Activated CD4-positive, alpha-beta T cell treated with anti-CD3 and anti-CD28 coated beads for 1 hour (primary cell): ENCODE data around the gene OR5AU1.
A peak's percentile ranks its signal among the peaks of the same experiment; 100 is the strongest.
"Not testable (repeated sequence)": the region's sequence is repeated elsewhere in the genome, so short reads cannot be mapped to it uniquely, and the experiment has no call there.

ENCODE experiments used
- DNase-seq: peaks from one replicate; pipeline ENCODE4 v3.0.0-alpha.2; 2020

The OR5AU1 gene

GRCh38 chr14:21169573-21169972, 13.7 kb upstream of the OR5AU1 start:
- no peak for DNase-seq

GRCh38 chr14:21168055-21168454, 12.2 kb upstream of the OR5AU1 start:
- no peak for DNase-seq

DNA sequence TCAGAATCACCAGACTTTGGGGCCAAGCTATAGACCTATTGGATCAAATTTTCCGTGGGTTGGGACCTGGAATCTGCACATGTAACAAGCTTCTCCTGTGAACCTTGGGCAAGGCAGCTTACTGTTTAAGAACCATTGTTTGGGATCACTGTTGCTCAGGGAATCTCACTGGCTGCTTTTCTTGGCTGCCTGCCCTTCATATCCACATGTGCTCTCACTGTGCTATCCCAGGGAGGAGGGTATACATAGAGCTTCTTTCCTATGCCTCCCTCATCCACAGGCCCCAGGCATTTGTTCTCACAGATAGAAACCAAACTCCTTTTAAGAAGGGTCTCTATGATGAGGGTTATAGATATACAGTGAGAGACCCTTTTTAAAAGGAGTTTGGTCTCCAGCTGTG, 9.8 kb upstream of the OR5AU1 start:
- DNase-seq = not testable (repeated sequence)

GRCh38 chr14:21165002-21165605, 9.2 kb upstream of the OR5AU1 start:
- not testable (repeated sequence) for DNase-seq

DNA sequence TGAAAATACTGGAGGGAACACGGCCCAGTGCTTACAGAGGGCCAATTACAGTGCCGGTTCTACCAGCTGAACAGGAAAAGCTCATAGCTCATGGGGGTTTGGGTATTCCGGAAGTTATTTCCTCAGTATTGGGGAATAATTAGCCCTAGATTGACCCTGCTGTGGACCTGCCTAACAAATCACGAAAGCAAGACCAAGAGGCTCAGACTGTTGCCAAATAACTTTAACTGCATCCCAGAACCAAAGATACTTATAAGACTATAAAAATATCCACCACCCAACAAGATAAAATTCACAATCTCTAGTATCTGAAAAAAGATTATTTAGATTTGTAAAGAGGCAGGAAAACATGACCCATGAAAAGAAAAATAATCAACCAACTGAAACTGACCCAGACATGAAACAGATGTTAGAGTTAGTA, 8.0 kb upstream of the OR5AU1 start:
- DNase-seq = no peak

DNA sequence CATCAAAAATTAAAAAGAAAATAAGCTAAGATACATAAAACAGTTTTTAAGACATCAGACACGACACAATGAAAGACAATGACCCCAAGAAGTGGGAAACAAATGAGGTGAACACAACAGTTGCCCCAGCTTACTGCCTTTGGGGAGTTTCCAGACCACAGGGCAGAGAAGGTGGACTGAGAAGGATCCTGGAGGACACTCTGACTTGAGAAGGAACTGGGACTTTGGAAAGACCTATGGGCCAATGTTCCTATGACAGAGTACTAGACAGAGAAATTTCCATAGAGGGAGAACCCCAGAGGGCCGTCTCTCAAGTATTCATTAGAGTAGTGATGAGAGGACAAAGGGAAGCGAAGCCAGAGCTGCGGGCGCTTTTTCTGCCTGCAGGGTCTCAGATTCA, 6.2 kb upstream of the OR5AU1 start:
- no peak for DNase-seq

DNA sequence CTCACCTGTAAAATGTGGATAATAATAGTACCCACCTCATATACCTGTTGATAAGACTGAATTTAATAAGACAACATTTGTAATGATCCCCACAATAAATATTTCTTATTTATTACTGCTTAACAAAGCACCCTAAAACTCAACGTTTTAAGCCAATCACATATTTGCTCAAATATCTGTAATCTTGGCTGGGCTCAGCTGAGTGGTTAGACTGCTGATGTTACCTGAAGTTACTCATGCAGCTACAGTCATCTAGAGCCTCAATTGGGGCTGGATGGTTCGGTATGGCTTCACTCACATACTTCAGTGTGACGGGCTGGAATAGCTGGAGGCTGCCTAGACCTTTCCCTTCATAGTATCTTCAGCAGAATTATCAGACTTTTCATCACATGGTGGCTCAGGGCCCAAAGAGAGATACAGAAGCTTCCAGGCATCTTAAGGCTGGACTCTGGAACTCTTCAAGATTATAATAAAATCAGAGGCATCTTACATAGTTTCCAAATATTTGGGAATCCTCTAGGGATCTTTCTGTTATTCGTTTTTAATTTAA, 4.3 kb upstream of the OR5AU1 start:
- no peak for DNase-seq

DNA sequence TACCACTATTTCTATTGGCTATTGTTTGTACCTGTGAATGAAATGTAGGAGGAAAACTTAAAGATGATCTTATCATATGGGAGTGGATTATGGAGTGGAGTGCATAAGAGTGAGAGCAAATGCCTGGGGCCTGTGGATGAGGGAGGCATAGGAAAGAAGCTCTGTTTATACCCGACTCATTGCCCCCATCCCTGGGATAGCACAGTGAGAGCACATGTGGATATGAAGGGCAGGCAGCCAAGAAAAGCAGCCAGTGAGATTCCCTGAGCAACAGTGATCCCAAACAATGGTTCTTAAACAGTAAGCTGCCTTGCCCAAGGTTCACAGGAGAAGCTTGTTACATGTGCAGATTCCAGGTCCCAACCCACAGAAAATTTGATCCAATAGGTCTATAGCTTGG, 2.3 kb upstream of the OR5AU1 start:
- DNase-seq = not testable (repeated sequence)

DNA sequence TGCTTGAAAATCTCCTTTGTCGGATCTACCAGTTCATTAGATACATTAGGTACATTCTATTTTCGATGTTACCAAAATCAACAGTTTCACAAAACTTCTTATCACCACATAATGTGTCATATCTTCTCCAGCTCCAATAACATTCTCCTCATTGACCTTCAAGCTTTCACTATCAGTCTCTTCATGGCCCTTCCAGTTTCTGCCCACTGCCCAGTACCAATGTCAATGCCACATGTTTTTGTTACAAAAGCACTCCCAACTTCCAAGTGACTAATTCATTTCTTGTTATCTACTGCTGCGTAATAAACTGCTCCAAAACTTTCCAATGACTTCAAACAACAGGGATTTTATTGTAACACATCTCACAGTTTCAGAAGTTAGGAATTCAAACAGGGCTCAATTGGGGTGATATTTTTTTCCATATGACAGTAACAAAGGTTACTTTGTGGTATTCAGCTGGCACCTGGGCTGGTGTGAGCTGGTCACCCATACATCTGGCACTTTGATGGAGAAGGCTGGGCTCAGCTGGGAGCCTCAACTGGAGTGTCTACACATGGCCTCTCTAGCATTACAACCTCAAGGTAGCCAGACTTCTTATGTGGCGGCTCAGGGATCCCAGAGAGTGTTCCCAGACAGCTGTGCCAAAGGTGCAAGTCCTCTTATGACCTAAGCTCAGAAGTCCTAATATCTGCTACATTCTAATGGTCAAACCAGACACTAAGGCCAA, 6.1 kb downstream of the OR5AU1 start:
- no peak for DNase-seq

DNA sequence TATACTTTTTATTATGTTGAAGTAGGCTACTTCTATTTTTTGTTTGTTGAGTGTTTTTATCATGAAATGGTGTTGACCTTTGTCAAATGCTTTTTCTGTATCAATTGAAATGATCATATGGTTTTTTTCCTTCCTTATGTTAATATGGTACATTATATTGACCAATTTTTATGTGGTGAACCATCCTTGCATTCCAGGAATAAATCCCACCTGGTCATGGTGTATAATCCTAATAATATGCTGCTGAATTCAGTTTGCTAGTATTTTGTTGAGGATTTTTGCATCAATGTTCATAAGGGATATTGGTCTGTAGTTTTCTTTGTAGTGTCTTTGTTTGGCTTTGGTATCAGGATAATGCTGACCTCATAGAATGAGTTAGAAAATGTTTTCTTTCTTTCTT, 10.4 kb downstream of the OR5AU1 start:
- DNase-seq = no peak

- DNase-seq = no peak
Measured at GRCh38 chr14:21142357-21142756, 13.5 kb downstream of the OR5AU1 start.

GRCh38 chr14:21136024-21136423, 19.8 kb downstream of the OR5AU1 start:
- no peak for DNase-seq

DNA sequence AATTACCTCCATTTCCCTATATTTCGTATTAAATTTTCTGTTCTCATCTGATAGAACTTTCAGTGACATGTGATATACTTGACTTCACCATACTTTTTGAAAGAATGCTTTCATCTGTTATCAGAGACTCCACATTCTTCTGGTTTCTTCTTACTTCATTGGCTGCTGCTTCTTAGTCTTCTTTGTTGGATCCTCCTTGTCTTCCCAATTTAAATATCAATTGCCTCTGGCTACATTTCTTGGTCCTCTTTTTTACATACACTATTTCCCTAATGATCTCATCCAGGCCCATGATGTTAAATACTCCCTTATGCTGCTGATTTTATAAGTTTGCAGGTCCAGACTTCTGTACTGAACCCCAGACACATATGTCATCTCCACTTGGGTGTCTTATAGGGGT, 22.0 kb downstream of the OR5AU1 start:
- DNase-seq = no peak

- DNase-seq = no peak
Measured at GRCh38 chr14:21123429-21123828, 32.4 kb downstream of the OR5AU1 start.

DNA sequence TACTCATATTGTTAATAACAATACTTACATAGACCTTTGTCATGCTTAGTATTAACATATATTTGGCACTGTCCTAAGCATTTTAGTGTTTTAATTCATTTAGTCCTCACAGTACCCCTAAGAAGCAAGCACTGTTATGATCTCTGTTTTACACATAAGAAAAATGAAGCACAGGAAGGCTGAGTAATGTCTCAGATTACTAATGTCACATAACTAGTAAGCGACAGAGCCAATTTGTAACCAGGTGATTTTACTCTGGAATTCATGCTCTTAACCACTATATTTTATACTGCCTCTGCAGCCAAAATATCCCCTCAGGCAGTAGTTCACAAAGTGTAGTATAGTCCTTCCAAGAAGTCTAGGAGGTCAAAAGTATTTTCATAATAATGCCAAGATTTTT, 34.7 kb downstream of the OR5AU1 start:
- DNase-seq = no peak

GRCh38 chr14:21120686-21121085, 35.2 kb downstream of the OR5AU1 start:
- no peak for DNase-seq

GRCh38 chr14:21118933-21119332, 36.9 kb downstream of the OR5AU1 start:
- DNase-seq = no peak

DNA sequence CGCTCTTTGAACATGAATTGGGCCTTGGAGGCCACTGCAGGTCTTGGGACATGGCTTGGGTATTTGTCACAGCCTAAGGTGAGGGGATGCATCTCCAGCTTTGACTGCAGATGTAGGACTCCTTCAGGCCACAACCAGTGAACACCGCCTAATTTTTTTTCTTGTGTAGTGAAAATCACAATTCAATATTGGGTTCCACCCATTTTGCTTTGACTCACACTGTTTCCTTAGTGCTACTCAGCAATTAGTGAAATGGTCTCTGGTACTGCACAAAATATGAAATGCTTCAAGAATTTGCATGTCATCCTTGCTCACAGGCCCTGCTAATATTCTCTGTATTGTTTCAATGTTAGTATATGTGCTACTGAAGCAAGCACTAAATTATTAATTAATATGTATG, 42.5 kb downstream of the OR5AU1 start:
- no peak for DNase-seq

GRCh38 chr14:21112255-21112654, 43.6 kb downstream of the OR5AU1 start:
- no peak for DNase-seq

DNA sequence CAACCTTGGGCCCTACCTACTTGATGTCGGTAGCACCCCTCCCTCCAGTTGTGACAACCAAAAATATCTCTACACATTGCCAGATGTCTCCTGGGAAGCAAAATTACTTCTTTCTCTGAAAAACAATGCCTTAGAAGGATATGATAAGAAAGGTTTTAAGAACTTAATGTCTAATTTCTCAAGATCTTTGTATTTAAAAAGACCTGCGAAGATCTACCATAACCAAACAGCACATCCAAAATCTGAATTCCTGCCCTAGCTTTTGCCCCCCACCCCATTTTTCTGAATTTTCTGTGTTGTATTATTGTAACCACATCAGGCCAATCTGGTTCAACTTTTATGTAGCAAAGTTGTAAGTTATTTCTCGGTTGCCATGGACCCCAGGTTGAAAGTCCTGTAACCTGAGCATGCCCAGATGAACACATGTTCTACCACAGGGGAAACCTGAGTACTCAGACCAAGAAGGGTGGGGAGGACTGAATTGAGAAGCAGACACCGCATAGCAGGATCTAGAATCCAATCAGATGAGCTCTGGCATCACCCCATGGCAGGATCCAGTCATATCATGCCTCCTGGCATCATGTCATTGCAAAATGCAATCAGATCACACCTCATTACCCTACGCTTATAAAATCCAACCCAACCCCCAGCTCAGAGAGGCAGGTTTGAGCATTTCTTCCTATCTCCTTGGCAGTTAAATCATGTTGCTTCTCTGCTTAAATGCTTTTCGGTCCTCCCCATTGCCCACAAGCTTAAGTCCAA, 46.3 kb downstream of the OR5AU1 start:
- DNase-seq = no peak

GRCh38 chr14:21108791-21109190, 47.1 kb downstream of the OR5AU1 start:
- DNase-seq = no peak

DNA sequence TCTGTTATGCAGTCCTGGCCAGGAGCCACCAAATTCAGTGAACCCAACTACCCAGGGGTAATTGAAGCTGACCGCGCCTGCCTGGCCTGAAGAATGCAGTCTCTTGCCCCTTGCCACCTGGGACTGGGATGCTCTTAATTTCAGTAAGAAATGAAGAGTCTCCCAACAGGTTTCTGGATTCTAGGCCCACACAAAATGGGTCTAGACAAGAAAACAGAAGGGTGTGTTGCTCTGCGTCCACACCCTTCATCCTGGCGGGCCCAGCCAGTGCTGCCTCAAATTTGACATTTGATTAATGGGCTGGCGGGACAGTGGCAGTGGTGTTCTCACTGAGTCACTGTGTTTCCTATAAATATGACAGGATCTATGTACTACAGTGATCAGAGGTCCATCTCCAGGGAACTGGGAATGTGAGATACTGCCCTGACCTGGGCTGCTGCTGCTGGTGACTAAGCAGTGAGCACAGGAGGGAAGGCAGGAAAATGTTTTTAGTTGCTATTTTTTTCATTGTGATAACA, 48.5 kb downstream of the OR5AU1 start:
- DNase-seq = no peak

DNA sequence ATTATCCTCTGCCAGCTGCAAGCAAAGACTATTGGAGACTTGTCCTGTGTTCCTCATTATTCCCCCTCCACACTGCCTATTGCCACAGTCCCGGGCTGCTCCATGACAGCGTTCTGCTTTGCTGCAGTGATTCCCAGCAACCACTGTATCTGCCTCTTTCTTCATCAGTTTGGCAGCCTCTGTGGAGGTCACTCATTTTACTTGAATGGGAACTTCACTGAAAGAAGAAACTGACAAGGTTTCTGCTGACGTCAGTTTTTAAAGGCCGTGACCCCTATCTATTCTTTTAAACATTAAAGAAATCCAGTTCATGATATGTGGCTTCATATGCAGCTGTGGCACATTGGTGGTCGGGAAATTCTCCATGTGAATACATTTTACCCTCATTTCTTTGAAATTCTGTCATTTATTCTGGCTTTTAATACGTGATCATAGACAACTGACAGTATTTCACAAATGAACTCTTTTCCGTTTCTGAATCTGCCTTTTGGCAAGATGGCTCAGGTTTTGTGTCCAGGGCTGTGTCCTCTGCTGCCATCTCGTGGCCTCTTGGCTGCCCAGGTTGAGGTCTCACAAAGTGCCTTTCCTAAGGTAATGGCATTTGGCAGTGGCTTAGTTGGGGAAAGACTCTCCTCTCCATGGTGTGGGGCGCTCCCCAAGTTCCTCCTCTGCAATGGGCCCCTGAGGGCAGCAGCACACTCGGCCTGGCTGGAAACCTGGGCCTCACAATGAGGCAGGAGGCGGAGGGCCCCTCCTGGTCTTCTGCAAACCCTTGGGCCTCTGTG, 49.2 kb downstream of the OR5AU1 start:
- DNase-seq = peak; percentile 68
